Keratinocyte (primary cell): ENCODE data around the gene HEATR9. TPM values are rescaled to one million over a fixed set of nuclear protein-coding genes. Genes with fewer than 3 reads are reported as not detected.

Source experiments
- DNase-seq: peaks from one replicate; pipeline ENCODE4 v3.0.0-alpha.2; 2011; ENCODE audit warnings: low read depth, missing footprints, low spot score
- FAIRE-seq: peaks from 2 replicates; lab custom pipeline; 2011; peaks lifted over from hg19 to GRCh38; lab: Jason Lieb, UNC
- H2AFZ ChIP-seq: 2 replicates; pipeline ENCODE4 v1.6.0; 2012; ENCODE audit warnings: low read length, control low read depth, inconsistent platforms; ENCODE audit not compliant: control insufficient read depth
- H3K27ac ChIP-seq: 2 replicates; pipeline ENCODE4 v1.5.1; 2011; ENCODE audit warnings: low read length; ENCODE audit not compliant: control insufficient read depth, insufficient read depth
- H3K27me3 ChIP-seq: 3 replicates; pipeline ENCODE4 v1.6.0; 2011; ENCODE audit warnings: low read length; ENCODE audit not compliant: control insufficient read depth, insufficient read depth; ENCODE audit errors: extremely low read depth
- H3K36me3 ChIP-seq, 2 experiments: 2 replicates in 1 of 2; 3 replicates in 1 of 2; pipeline ENCODE4 v1.5.1; 2011; ENCODE audit warnings: low read length in 2 of 2, mild to moderate bottlenecking in 1 of 2; ENCODE audit not compliant: control insufficient read depth in 2 of 2, insufficient read depth in 2 of 2; ENCODE audit errors: extremely low read depth in 1 of 2
- H3K4me1 ChIP-seq: 3 replicates; pipeline ENCODE4 v1.5.1; 2011; ENCODE audit warnings: low read length; ENCODE audit not compliant: control insufficient read depth, insufficient read depth; ENCODE audit errors: extremely low read depth
- H3K4me2 ChIP-seq: 3 replicates; pipeline ENCODE4 v1.6.0; 2011; ENCODE audit warnings: low read depth, low read length; ENCODE audit not compliant: control insufficient read depth, insufficient read depth; ENCODE audit errors: extremely low read depth
- H3K4me3 ChIP-seq, 3 experiments: fragments of 200-600 bp in 1 of 3; sonication (generic) in 1 of 3; 2 replicates in 2 of 3; 3 replicates in 1 of 3; pipeline ENCODE4 v1.5.1; 2011 to 2016; ENCODE audit warnings: low read length in 3 of 3, mild to moderate bottlenecking in 3 of 3, control low read depth in 2 of 3, inconsistent platforms in 1 of 3, low read depth in 1 of 3, mixed read lengths in 1 of 3, mixed run types in 1 of 3, moderate library complexity in 1 of 3; ENCODE audit not compliant: control insufficient read depth in 2 of 3, insufficient read depth in 2 of 3; ENCODE audit errors: extremely low read depth in 1 of 3
- H3K79me2 ChIP-seq: 2 replicates; pipeline ENCODE4 v1.6.0; 2012; ENCODE audit warnings: low read length; ENCODE audit not compliant: control insufficient read depth, insufficient read depth
- H3K9ac ChIP-seq: 3 replicates; pipeline ENCODE4 v1.6.0; 2011; ENCODE audit warnings: low read length; ENCODE audit not compliant: control insufficient read depth, insufficient read depth; ENCODE audit errors: extremely low read depth
- H3K9me1 ChIP-seq: 3 replicates; pipeline ENCODE4 v1.6.0; 2011; ENCODE audit warnings: low read length; ENCODE audit not compliant: control insufficient read depth, insufficient read depth; ENCODE audit errors: extremely low read depth
- H3K9me3 ChIP-seq: 2 replicates; pipeline ENCODE4 v1.5.1; 2012; ENCODE audit warnings: low read depth, low read length; ENCODE audit not compliant: control insufficient read depth
- H4K20me1 ChIP-seq: 3 replicates; pipeline ENCODE4 v1.6.0; 2011; ENCODE audit warnings: low read length; ENCODE audit not compliant: control insufficient read depth, insufficient read depth; ENCODE audit errors: extremely low read depth
- EZH2 ChIP-seq: IDR thresholded peaks from one replicate; pipeline ENCODE4 v1.6.1; 2012; ENCODE audit warnings: inconsistent platforms, mild to moderate bottlenecking, low read length, moderate library complexity
- dilution Hi-C: fragments of 300-500 bp; cut with MboI; formaldehyde crosslinking; loops from one replicate; pipeline ENCODE4 v1.7.0; 2020; ENCODE audit warnings: low sequenced_read_pairs; ENCODE audit not compliant: extremely low pct_ligation_motif_present
- polyA plus RNA-seq, 5 experiments: library from polyadenylated mRNA; depleted of rRNA in 3 of 5; stranded (reverse) in 3 of 5; stranded (forward) in 1 of 5; unstranded in 1 of 5; fragments of >200 nt; gene quantifications; 1 replicate in 1 of 5; 2 replicates in 3 of 5; 3 replicates in 1 of 5; pipeline versions ENCODE4 v1.2.1 to v1.2.3, GENCODE V29; 2011 to 2012; ENCODE audit warnings: missing spikeins in 2 of 5, low read depth in 1 of 5, low replicate concordance in 1 of 5
- TF ChIP-seq, protein P1 (sequence below), 3 experiments: IDR thresholded peaks in 1 of 3; conservative IDR thresholded peaks in 1 of 3; optimal IDR thresholded peaks in 1 of 3; 2 replicates in 2 of 3; 3 replicates in 1 of 3; pipeline versions ENCODE3 to v1.5.1; 2011; ENCODE audit warnings: low read length in 3 of 3, mild to moderate bottlenecking in 3 of 3, moderate library complexity in 2 of 3, control low read depth in 1 of 3, inconsistent platforms in 1 of 3; ENCODE audit not compliant: insufficient read depth in 2 of 3; ENCODE audit errors: extremely low read depth in 1 of 3

The HEATR9 gene
- polyA plus RNA-seq, 1 donor (not counting 4 experiments of a cell fraction or from before 2014, with no cell fraction given), result not detected

DNA sequence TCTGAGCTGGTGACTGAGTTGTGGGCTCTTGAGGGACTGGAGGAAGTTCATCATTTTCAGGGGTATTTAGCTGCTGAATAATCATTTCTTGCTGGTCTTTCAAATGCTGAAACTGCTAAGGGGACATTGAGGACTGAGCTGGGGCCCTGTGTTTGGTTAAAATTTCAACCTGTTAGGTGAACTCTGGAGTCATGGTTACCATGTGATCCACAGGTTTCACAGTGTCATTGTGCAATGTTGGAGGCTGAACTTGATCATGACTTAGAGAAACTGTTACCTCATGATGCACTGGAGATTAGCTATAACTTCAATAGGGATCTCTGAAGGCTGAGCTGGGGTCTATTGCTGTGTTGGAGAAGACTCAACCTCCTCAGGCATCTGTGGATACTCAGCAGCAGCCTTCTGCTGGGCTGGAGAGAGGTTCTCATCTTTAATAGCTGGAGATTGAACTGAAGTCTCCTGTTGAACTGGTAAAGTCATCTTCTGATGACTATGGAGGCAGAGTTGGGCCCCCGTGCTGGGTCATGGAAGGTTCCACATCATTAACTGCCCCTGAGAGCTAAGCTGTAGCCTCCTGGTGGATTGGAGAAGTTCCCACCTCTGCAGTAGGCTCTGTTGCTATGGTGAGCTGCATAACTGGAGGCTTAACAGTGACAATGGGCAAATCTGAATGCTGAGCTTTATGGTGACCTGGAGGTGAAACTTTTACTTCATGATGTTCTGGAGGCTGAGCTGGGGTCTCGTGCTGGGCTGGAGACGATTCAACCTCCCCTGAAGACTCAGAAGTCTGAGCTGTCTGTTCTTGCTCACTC, 46.7 kb upstream of the HEATR9 start:
- TF ChIP-seq, protein P1, sequence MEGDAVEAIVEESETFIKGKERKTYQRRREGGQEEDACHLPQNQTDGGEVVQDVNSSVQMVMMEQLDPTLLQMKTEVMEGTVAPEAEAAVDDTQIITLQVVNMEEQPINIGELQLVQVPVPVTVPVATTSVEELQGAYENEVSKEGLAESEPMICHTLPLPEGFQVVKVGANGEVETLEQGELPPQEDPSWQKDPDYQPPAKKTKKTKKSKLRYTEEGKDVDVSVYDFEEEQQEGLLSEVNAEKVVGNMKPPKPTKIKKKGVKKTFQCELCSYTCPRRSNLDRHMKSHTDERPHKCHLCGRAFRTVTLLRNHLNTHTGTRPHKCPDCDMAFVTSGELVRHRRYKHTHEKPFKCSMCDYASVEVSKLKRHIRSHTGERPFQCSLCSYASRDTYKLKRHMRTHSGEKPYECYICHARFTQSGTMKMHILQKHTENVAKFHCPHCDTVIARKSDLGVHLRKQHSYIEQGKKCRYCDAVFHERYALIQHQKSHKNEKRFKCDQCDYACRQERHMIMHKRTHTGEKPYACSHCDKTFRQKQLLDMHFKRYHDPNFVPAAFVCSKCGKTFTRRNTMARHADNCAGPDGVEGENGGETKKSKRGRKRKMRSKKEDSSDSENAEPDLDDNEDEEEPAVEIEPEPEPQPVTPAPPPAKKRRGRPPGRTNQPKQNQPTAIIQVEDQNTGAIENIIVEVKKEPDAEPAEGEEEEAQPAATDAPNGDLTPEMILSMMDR (optimal IDR thresholded peaks at IDR 0.05 in 1 of 3, IDR thresholded peaks at IDR 0.05 in 1 of 3, conservative IDR thresholded peaks at IDR 0.05 in 1 of 3; ENCODE audit: extremely low read depth in 1 of 3, insufficient read depth in 2 of 3, low read length in 3 of 3), result no peak
- TF ChIP-seq EZH2, result no peak
- no peaks in the 10 kb centered on the region for H3K27me3 ChIP-seq
- H3K4me2 ChIP-seq, result no peak overlapping the region
- no peak overlapping the region for H3K4me3 ChIP-seq
- DNase-seq, result no peak
- no peaks in the 10 kb centered on the region for H3K79me2 ChIP-seq
- H3K9me1 ChIP-seq, result no peaks in the 10 kb centered on the region
- H3K9me3 ChIP-seq, result no peaks in the 10 kb centered on the region
- H3K27ac ChIP-seq, result no peak overlapping the region
- dilution Hi-C loops, result no loop called here
- no peaks in the 10 kb centered on the region for H4K20me1 ChIP-seq
- no peak overlapping the region for H3K9ac ChIP-seq
- H3K36me3 ChIP-seq, result no peaks in the 10 kb centered on the region
- FAIRE-seq, result no peak
- no peak overlapping the region for H2AFZ ChIP-seq
- no peaks in the 10 kb centered on the region for H3K4me1 ChIP-seq

DNA sequence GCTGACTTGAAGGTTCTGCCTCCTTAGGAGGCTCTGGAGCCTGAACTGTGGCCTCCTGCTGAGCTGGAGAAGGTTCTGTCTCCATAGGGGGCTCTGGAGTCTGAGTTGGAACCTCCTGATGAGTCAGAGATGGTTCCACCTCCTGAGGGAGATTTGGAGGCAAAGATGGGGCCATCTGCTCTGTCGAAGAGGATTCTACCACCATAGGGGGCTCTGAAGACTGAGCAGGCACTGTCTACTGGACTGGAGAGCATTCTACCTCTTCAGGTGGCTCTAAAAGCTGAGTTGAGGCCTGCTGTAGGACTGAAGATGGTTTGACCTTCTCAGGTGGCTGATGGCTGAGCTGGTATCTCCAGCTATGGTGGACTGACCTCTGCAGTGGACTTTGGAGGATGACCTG, 45.7 kb upstream of the HEATR9 start:
- Histone ChIP-seq H2AFZ (no peak overlapping the region), H3K27me3 (no peaks in the 10 kb centered on the region), H3K4me1 (no peaks in the 10 kb centered on the region), H3K36me3 (no peaks in the 10 kb centered on the region), H4K20me1 (no peaks in the 10 kb centered on the region), H3K4me3 (no peak overlapping the region), H3K79me2 (no peaks in the 10 kb centered on the region), H3K9me3 (no peaks in the 10 kb centered on the region), H3K9me1 (no peaks in the 10 kb centered on the region), H3K4me2 (no peak overlapping the region), H3K27ac (no peak overlapping the region), H3K9ac (no peak overlapping the region)
- FAIRE-seq (no peak), DNase-seq (no peak)
- dilution Hi-C loops, result no loop called here
- TF ChIP-seq, protein P1 (optimal IDR thresholded peaks at IDR 0.05 in 1 of 3, IDR thresholded peaks at IDR 0.05 in 1 of 3, conservative IDR thresholded peaks at IDR 0.05 in 1 of 3; ENCODE audit: extremely low read depth in 1 of 3, insufficient read depth in 2 of 3, low read length in 3 of 3), result no peak
- TF ChIP-seq EZH2, result no peak
